PC-3 (cell line): ENCODE data around the gene SP140L. TPM values are rescaled to one million over a fixed set of nuclear protein-coding genes. Genes with fewer than 3 reads are reported as not detected.

ENCODE experiments used
- ATAC-seq: fragments of 200-7000 bp; cut with Tn5 transposase; 2 replicates; pipeline ENCODE4 v1.9.1; 2020; ENCODE audit warnings: mild to moderate bottlenecking, moderate library complexity
- BruUV-seq: library from RNA; stranded (reverse); fragments of 400-500 nt; replicated peaks from 2 replicates; lab custom pipeline; 2021; lab: Mats Ljungman, UMichigan
- CTCF ChIA-PET: fragments of 300-600 bp; sonication (Branson Sonifier 250); formaldehyde crosslinking; loops from one replicate; lab custom pipeline; 2022; ENCODE audit warnings: antibody characterized with exemption; lab: Charles Lee
- POLR2A ChIA-PET: fragments of 300-600 bp; sonication (Branson Sonifier 250); formaldehyde crosslinking; loops from one replicate; lab custom pipeline; 2022; ENCODE audit warnings: antibody characterized with exemption; ENCODE audit not compliant: unreplicated experiment; lab: Charles Lee
- DNase-seq: peaks from one replicate; pipeline ENCODE4 v3.0.0-alpha.2; 2015
- H2AFZ ChIP-seq: fragments of 300-600 bp; sonication (generic); 2 replicates; pipeline ENCODE4 v1.6.0; 2016; ENCODE audit warnings: antibody characterized with exemption, low read length
- H3F3A ChIP-seq: fragments of 300-600 bp; sonication (generic); one replicate; pipeline ENCODE4 v1.6.0; 2017; ENCODE audit warnings: antibody characterized with exemption, low read length, control low read depth, mild to moderate bottlenecking; ENCODE audit not compliant: unreplicated experiment
- H3K27ac ChIP-seq: fragments of 300-600 bp; sonication (generic); 2 replicates; pipeline ENCODE4 v1.5.1; 2016; ENCODE audit warnings: mild to moderate bottlenecking, low read length
- H3K27me3 ChIP-seq: fragments of 300-600 bp; sonication (generic); 2 replicates; pipeline ENCODE4 v1.6.1; 2016; ENCODE audit warnings: low read length, mixed read lengths
- H3K36me3 ChIP-seq: fragments of 300-600 bp; sonication (generic); 2 replicates; pipeline ENCODE4 v1.6.1; 2016; ENCODE audit warnings: low read depth, mixed run types, low read length, mixed read lengths
- H3K4me1 ChIP-seq: fragments of 300-600 bp; sonication (generic); 2 replicates; pipeline ENCODE4 v1.5.1; 2016; ENCODE audit warnings: low read length; ENCODE audit not compliant: insufficient read depth
- H3K4me2 ChIP-seq: fragments of 300-600 bp; sonication (generic); 2 replicates; pipeline ENCODE4 v1.6.0; 2016; ENCODE audit warnings: low read length
- H3K4me3 ChIP-seq: fragments of 300-600 bp; sonication (generic); 2 replicates; pipeline ENCODE4 v1.5.1; 2016; ENCODE audit warnings: mild to moderate bottlenecking, low read length, mixed read lengths
- H3K79me2 ChIP-seq: fragments of 300-600 bp; sonication (generic); 2 replicates; pipeline ENCODE4 v1.6.1; 2017; ENCODE audit warnings: low read length, mixed read lengths
- H3K9ac ChIP-seq: fragments of 300-600 bp; sonication (generic); 2 replicates; pipeline ENCODE4 v1.6.0; 2016; ENCODE audit warnings: mild to moderate bottlenecking, low read length
- H3K9me2 ChIP-seq: fragments of 300-600 bp; sonication (generic); replicated peaks from 2 replicates; pipeline ENCODE4 v1.6.1; 2016; ENCODE audit warnings: mixed run types, low read length, mixed read lengths
- H3K9me3 ChIP-seq: fragments of 300-600 bp; sonication (generic); 2 replicates; pipeline ENCODE4 v1.6.1; 2016; ENCODE audit warnings: low read length, mixed read lengths
- H4K20me1 ChIP-seq: fragments of 300-600 bp; sonication (generic); 2 replicates; pipeline ENCODE4 v1.6.1; 2016; ENCODE audit warnings: low read length, mixed read lengths
- EZH2 ChIP-seq: fragments of 300-600 bp; sonication (generic); IDR thresholded peaks from one replicate; pipeline ENCODE4 v1.6.1; 2017; ENCODE audit warnings: antibody characterized with exemption, mild to moderate bottlenecking, low read length; ENCODE audit not compliant: unreplicated experiment
- EZH2phosphoT487 ChIP-seq: fragments of 300-600 bp; sonication (generic); IDR thresholded peaks from 2 replicates; pipeline ENCODE4 v1.6.1; 2018; ENCODE audit warnings: mild to moderate bottlenecking, antibody characterized with exemption, low read length, borderline replicate concordance
- intact Hi-C: fragments of 100-400 bp; cut with micrococcal nuclease; formaldehyde crosslinking; loops from 2 replicates; pipeline ENCODE4 v1.9.0; 2023
- total RNA-seq: library from RNA; depleted of rRNA; stranded (reverse); fragments of >200 nt; gene quantifications from 2 replicates; pipeline ENCODE4 v1.2.3, GENCODE V29; 2014
- TF ChIP-seq, protein P1 (sequence below): fragments of 300-600 bp; sonication (generic); conservative IDR thresholded peaks from 2 replicates; pipeline ENCODE4 v1.5.1; 2017; ENCODE audit warnings: antibody characterized with exemption, low read depth, mild to moderate bottlenecking, low read length

Gene SP140L
- total RNA-seq, 1 experiment from 2014 or later, result 2.8 TPM

DNA sequence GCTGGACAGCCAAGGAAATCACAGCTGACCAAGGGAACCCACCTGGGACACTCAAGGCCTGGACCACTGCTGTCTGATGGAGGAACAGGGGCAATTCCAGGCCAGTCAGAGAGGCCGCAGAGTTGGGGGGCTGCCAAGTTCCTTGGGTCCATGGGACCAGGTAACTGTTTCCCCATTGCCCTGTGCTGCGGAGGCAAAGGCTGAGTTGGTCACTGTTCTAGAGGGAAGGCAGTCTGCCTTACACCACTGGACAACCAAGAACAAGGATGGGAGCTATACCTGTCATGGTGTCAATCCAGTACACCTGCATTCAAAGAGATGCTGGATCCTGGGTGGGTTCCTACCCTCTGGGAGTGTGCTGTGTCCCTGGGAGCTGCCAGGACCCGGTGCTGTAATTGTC, 9.6 kb upstream of the SP140L start:
- Histone ChIP-seq H3K9me3 (no peaks in the 10 kb centered on the region), H3F3A (no peaks in the 10 kb centered on the region), H3K9ac (no peak overlapping the region), H3K4me2 (no peak overlapping the region), H2AFZ (no peak overlapping the region), H3K27ac (no peak overlapping the region), H3K9me2 (no peaks in the 10 kb centered on the region), H3K4me1 (no peaks in the 10 kb centered on the region), H4K20me1 (no peaks in the 10 kb centered on the region), H3K79me2 (no peaks in the 10 kb centered on the region), H3K36me3 (no peaks in the 10 kb centered on the region), H3K4me3 (no peak overlapping the region), H3K27me3 (no peaks in the 10 kb centered on the region)
- TF ChIP-seq, protein P1, sequence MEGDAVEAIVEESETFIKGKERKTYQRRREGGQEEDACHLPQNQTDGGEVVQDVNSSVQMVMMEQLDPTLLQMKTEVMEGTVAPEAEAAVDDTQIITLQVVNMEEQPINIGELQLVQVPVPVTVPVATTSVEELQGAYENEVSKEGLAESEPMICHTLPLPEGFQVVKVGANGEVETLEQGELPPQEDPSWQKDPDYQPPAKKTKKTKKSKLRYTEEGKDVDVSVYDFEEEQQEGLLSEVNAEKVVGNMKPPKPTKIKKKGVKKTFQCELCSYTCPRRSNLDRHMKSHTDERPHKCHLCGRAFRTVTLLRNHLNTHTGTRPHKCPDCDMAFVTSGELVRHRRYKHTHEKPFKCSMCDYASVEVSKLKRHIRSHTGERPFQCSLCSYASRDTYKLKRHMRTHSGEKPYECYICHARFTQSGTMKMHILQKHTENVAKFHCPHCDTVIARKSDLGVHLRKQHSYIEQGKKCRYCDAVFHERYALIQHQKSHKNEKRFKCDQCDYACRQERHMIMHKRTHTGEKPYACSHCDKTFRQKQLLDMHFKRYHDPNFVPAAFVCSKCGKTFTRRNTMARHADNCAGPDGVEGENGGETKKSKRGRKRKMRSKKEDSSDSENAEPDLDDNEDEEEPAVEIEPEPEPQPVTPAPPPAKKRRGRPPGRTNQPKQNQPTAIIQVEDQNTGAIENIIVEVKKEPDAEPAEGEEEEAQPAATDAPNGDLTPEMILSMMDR, result no peak
- TF ChIP-seq EZH2phosphoT487, result no peak
- no peak for TF ChIP-seq EZH2
- intact Hi-C loops, result no loop called here
- DNase-seq (no peak), ATAC-seq (no peak)
- CTCF ChIA-PET, result no interaction called here
- POLR2A ChIA-PET, result no interaction called here
- no TSS peak for BruUV-seq

DNA sequence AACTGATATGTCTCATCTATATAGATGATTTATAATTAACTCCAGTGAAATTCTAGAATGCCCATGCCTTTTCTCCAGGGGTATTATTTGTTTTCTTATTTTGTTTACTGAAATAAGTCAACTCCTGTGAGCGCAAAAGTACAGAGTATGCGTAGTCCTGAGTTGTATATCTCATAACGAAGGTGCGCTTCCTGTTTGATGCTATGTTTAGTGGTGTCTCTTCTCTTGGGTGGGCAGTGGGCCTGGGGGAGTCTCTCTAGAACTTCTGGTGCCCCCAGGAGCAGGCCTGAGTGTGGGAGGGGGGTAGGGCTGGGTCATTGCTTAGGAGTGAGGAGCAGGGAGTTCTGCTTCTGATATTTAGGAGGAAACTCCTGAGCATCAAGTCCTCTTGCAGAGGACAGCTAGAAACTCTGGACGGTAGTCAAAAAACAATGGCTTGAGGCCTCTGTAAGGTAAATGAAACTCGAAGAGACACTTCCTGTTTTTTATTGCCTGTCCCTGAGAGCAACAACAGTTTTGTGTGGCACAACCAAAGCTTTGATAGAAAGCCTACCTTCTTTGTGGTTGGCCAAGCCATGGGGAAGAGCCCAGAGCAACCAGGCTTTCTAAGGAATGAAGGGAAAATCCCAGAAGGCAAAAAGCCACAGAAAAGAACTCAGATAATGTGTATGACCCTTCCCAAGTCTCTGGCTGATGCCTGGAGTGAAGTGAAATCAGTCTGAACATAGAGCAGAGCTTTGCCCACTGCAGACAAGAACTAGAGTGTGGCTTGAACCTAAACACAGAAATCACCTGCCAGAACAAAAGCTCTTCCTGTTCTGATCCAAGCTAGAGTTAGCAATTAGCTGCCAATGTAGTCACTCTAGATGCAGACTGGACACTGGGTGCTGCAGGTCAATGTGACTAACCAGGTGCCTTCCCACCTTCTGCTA, 8.5 kb upstream of the SP140L start:
- no peak overlapping the region for H2AFZ ChIP-seq
- no peak overlapping the region for H3K9ac ChIP-seq
- no peak overlapping the region for H3K4me3 ChIP-seq
- BruUV-seq, result no TSS peak
- no peaks in the 10 kb centered on the region for H3K9me3 ChIP-seq
- H3K27ac ChIP-seq, result no peak overlapping the region
- ChIA-PET CTCF (no interaction called here), POLR2A (no interaction called here)
- DNase-seq (no peak), ATAC-seq (no peak)
- H3K27me3 ChIP-seq, result no peaks in the 10 kb centered on the region
- H3K4me1 ChIP-seq, result no peaks in the 10 kb centered on the region
- H4K20me1 ChIP-seq, result no peaks in the 10 kb centered on the region
- no peak overlapping the region for H3K4me2 ChIP-seq
- intact Hi-C loops, result no loop called here
- no peaks in the 10 kb centered on the region for H3K36me3 ChIP-seq
- no peaks in the 10 kb centered on the region for H3K9me2 ChIP-seq
- TF ChIP-seq EZH2, result no peak
- TF ChIP-seq, protein P1, result no peak
- no peak for TF ChIP-seq EZH2phosphoT487
- H3K79me2 ChIP-seq, result no peaks in the 10 kb centered on the region
- H3F3A ChIP-seq, result no peaks in the 10 kb centered on the region

DNA sequence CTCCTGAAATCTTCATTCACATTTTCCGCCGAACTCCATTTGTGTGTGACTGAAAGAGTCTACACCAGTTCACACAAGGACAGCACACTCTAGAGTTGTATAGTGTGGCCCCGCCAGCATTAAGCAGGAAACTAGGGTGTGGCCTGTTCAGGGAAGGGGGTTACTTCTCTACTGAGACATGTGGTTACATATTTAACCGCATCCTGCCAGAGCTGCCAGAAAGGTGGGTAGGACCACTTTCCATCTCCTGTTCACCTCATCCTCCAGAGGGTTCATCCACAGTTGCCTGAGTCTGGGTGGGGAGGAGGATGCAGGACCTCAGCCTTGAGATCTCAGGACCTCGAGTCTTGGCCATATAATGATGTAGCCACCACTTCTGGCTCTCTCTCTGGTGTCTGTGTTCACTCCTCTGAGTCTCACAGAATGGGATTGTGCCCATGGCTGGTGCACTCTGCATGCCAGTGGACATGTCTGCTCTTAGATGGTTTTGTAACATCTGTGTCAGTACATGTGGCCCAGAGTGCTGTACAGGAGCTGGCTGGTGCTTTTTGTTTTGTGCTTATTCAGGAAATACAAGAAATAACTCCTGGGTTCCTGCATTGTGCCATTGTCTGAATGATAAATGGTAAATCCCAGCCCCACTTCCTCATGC, 7.7 kb upstream of the SP140L start:
- intact Hi-C loops, result no loop called here
- no peaks in the 10 kb centered on the region for H3K9me3 ChIP-seq
- ATAC-seq (no peak), DNase-seq (no peak)
- no peak overlapping the region for H3K27ac ChIP-seq
- no peak overlapping the region for H3K4me2 ChIP-seq
- H2AFZ ChIP-seq, result no peak overlapping the region
- H3K79me2 ChIP-seq, result no peaks in the 10 kb centered on the region
- H3F3A ChIP-seq, result no peaks in the 10 kb centered on the region
- ChIA-PET POLR2A (no interaction called here), CTCF (no interaction called here)
- BruUV-seq, result no TSS peak
- H3K36me3 ChIP-seq, result no peaks in the 10 kb centered on the region
- H3K4me3 ChIP-seq, result no peak overlapping the region
- no peaks in the 10 kb centered on the region for H4K20me1 ChIP-seq
- no peaks in the 10 kb centered on the region for H3K27me3 ChIP-seq
- no peaks in the 10 kb centered on the region for H3K9me2 ChIP-seq
- TF ChIP-seq, protein P1, result no peak
- TF ChIP-seq EZH2 (no peak), EZH2phosphoT487 (no peak)
- no peak overlapping the region for H3K9ac ChIP-seq
- no peaks in the 10 kb centered on the region for H3K4me1 ChIP-seq
